GM18502 (cell line): ENCODE measurements around the gene SYT1.

Experiments used
- ATAC-seq: cut with Tn5 transposase; IDR thresholded peaks from one replicate; pipeline ENCODE4 v1.9.1; 2021; ENCODE audit warnings: mild to moderate bottlenecking; ENCODE audit not compliant: unreplicated experiment, poor library complexity

Gene SYT1

GRCh38 chr12:79124385-79124784 is 259.8 kb downstream of the SYT1 start:
- ATAC-seq = no peak

GRCh38 chr12:79125358-79125757 is 260.8 kb downstream of the SYT1 start:
- no peak for ATAC-seq

GRCh38 chr12:79127271-79127751 is 262.7 kb downstream of the SYT1 start:
- peak; percentile 92 for ATAC-seq

GRCh38 chr12:79128956-79129355 is 264.4 kb downstream of the SYT1 start:
- no peak for ATAC-seq

- ATAC-seq = no peak
Observed at GRCh38 chr12:79138872-79139271, 274.3 kb downstream of the SYT1 start.

- no peak for ATAC-seq
Observed at GRCh38 chr12:79140711-79141110, 276.1 kb downstream of the SYT1 start.

- no peak for ATAC-seq
Observed at GRCh38 chr12:79141776-79142175, 277.2 kb downstream of the SYT1 start.

- ATAC-seq = no peak
Observed at GRCh38 chr12:79143803-79144202, 279.2 kb downstream of the SYT1 start.

GRCh38 chr12:79151956-79152355 is 287.4 kb downstream of the SYT1 start:
- no peak for ATAC-seq

- ATAC-seq = no peak
Observed at GRCh38 chr12:79155683-79156082, 291.1 kb downstream of the SYT1 start.

- no peak for ATAC-seq
Observed at GRCh38 chr12:79156846-79157463, 292.4 kb downstream of the SYT1 start.

GRCh38 chr12:79161249-79161934 is 296.8 kb downstream of the SYT1 start:
- ATAC-seq = no peak

- ATAC-seq = no peak
Observed at GRCh38 chr12:79162147-79162772, 297.7 kb downstream of the SYT1 start.

- ATAC-seq = peak; percentile 43
Observed at GRCh38 chr12:79162948-79163347, 298.4 kb downstream of the SYT1 start.

GRCh38 chr12:79164890-79165289 is 300.3 kb downstream of the SYT1 start:
- ATAC-seq = no peak

- no peak for ATAC-seq
Observed at GRCh38 chr12:79168687-79169086, 304.1 kb downstream of the SYT1 start.

- ATAC-seq = peak; percentile 73
Observed at GRCh38 chr12:79174626-79175025, 310.1 kb downstream of the SYT1 start.

GRCh38 chr12:79183003-79183402 is 318.4 kb downstream of the SYT1 start:
- ATAC-seq = no peak

GRCh38 chr12:79183926-79184325 is 319.4 kb downstream of the SYT1 start:
- ATAC-seq = no peak

- ATAC-seq = no peak
Observed at GRCh38 chr12:79186506-79186905, 321.9 kb downstream of the SYT1 start.

- ATAC-seq = no peak
Observed at GRCh38 chr12:79187032-79187431, 322.5 kb downstream of the SYT1 start.

- ATAC-seq = no peak
Observed at GRCh38 chr12:79191391-79191790, 326.8 kb downstream of the SYT1 start.
